ES-I3 (cell line): Measurements from ENCODE around the gene UBE4B.
"Not testable (repeated sequence)": the region's sequence is repeated elsewhere in the genome, so short reads cannot be mapped to it uniquely, and the experiment has no call there.

Source experiments
- H3K36me3 ChIP-seq: 2 replicates; pipeline ENCODE4 v1.6.1; 2013; ENCODE audit warnings: mild to moderate bottlenecking, low read length, control low read depth, moderate library complexity; ENCODE audit not compliant: insufficient read depth
- H3K4me1 ChIP-seq: 2 replicates; pipeline ENCODE4 v1.6.1; 2013; ENCODE audit warnings: mild to moderate bottlenecking, control low read depth, low read length; ENCODE audit not compliant: insufficient read depth
- H3K9ac ChIP-seq: 2 replicates; pipeline ENCODE4 v1.6.1; 2013; ENCODE audit warnings: low read depth, mild to moderate bottlenecking, low read length, moderate library complexity
- H3K9me3 ChIP-seq: 2 replicates; pipeline ENCODE4 v1.6.1; 2013; ENCODE audit warnings: mild to moderate bottlenecking, low read length, moderate library complexity; ENCODE audit not compliant: control insufficient read depth, insufficient read depth

Gene UBE4B

DNA sequence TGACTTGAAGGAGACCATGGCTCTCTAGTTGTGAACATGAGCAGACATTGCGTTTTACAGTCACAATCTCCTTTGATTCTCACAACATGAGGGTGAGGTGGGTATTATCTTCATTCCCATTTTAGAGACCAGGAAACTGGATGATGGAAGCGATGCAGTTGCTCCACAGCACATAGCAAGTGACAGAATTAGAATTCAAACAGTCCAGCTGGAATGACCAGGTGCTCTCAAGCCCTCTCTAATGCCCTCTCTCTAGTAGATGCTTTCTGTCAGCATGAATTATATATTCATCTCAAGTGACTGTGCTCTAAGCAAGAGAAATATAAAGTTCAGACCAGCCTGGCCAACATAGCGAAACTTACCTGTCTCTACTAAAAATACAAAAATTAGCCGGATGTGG, 167.9 kb downstream of the UBE4B start:
- Histone ChIP-seq H3K9ac (no peak overlapping the region), H3K9me3 (no peaks in the 10 kb centered on the region)

GRCh38 chr1:10204003-10204642, 171.4 kb downstream of the UBE4B start:
- Histone ChIP-seq H3K9ac (no peak overlapping the region), H3K4me1 (no peaks in the 10 kb centered on the region), H3K36me3 (no peaks in the 10 kb centered on the region), H3K9me3 (no peaks in the 10 kb centered on the region)

More for the DNA sequence above, 167.9 kb downstream of the UBE4B start:
- H3K36me3 ChIP-seq, result no peaks in the 10 kb centered on the region
- H3K4me1 ChIP-seq, result no peaks in the 10 kb centered on the region

GRCh38 chr1:10205206-10205605, 172.4 kb downstream of the UBE4B start:
- H3K9ac ChIP-seq, H3K9me3 ChIP-seq, H3K36me3 ChIP-seq, H3K4me1 ChIP-seq: not testable (repeated sequence)

- Histone ChIP-seq H3K9ac (no peak overlapping the region), H3K4me1 (no peaks in the 10 kb centered on the region), H3K36me3 (no peaks in the 10 kb centered on the region), H3K9me3 (no peaks in the 10 kb centered on the region)
Measured at GRCh38 chr1:10207810-10208209, 175.1 kb downstream of the UBE4B start.

GRCh38 chr1:10208537-10208936, 175.8 kb downstream of the UBE4B start:
- H3K9ac ChIP-seq, result no peak overlapping the region
- peaks cover 5% of the 10 kb centered on the region for H3K4me1 ChIP-seq
- no peaks in the 10 kb centered on the region for H3K36me3 ChIP-seq
- no peaks in the 10 kb centered on the region for H3K9me3 ChIP-seq

- no peaks in the 10 kb centered on the region for H3K36me3 ChIP-seq
- peaks cover 6% of the 10 kb centered on the region for H3K4me1 ChIP-seq
- H3K9me3 ChIP-seq, result no peaks in the 10 kb centered on the region
- H3K9ac ChIP-seq, result peak overlapping the region; percentile 79
Measured at GRCh38 chr1:10209590-10209904, 176.8 kb downstream of the UBE4B start.

DNA sequence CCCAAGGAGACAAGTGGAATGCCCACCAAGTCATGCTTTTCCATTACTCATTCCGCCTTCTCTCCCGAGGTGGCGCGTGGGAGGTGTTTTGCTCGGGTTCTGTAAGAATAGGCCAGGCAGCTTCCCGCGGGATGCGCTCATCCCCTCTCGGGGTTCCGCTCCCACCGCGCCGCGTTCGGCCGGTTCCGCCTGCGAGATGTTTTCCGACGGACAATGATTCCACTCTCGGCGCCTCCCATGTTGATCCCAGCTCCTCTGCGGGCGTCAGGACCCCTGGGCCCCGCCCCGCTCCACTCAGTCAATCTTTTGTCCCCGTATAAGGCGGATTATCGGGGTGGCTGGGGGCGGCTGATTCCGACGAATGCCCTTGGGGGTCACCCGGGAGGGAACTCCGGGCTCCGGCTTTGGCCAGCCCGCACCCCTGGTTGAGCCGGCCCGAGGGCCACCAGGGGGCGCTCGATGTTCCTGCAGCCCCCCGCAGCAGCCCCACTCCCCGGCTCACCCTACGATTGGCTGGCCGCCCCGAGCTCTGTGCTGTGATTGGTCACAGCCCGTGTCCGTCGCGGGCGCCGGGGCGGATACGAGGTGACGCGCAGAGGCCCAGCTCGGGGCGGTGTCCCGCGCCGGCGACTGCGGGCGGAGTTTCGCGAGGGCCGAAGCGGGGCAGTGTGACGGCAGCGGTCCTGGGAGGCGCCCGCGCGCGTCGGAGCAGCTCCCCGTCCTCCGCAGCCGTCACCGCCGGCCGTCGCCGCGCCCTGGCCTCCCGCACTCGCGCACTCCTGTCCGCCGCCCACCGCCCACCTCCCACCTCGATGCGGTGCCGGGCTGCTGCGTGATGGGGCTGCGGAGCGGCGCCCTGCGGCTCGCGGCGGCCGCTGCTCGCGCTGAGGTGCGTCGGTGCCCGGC, 177.4 kb downstream of the UBE4B start, which contains the start of gene KIF1B:
Gene KIF1B (plus strand): TSS at position 666 of the 906 bp plus-strand sequence. CDS start 21,759 bp downstream, outside the sequence.
- no peaks in the 10 kb centered on the region for H3K36me3 ChIP-seq
- peaks cover 6% of the 10 kb centered on the region for H3K4me1 ChIP-seq
- peak within 1 kb of the TSS; percentile 79 for H3K9ac ChIP-seq
- no peaks in the 10 kb centered on the region for H3K9me3 ChIP-seq

- peaks cover 6% of the 10 kb centered on the region for H3K4me1 ChIP-seq
- no peaks in the 10 kb centered on the region for H3K9me3 ChIP-seq
- peak overlapping the region; percentile 79 for H3K9ac ChIP-seq
- H3K36me3 ChIP-seq, result no peaks in the 10 kb centered on the region
Measured at GRCh38 chr1:10210841-10211804, 178.4 kb downstream of the UBE4B start.

DNA sequence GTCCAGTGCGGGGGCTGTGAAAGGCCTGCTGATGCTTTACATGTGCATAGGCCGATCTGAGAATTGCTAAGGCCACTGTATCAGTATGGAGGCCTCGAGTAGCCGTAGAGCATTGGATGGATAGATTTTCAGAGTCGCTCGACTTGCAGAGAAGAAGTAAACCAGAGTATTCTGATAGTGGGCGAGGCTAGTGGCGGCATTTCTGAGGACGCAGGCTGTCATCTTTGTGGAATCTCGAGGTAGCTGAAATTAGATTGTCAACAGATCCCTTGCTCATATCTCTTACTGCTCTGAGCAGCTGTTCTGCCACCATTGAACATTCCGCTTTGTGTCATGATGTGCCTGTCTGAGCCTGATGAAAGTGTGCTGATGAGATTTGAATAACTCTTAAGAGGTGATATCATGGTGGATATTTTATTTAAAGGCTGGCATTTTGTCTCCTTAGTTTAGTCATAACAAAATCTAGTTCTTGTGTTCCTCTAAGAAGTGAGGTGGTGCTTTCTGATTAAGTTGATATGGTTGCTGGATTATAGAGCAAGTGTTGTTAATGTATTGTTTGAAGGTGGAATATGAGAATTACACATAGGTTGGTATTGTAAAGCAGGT, 179.2 kb downstream of the UBE4B start:
- H3K9me3 ChIP-seq, result no peaks in the 10 kb centered on the region
- peak overlapping the region; percentile 79 for H3K9ac ChIP-seq
- no peaks in the 10 kb centered on the region for H3K36me3 ChIP-seq
- H3K4me1 ChIP-seq, result peaks cover 6% of the 10 kb centered on the region

GRCh38 chr1:10212476-10212875, 179.7 kb downstream of the UBE4B start:
- Histone ChIP-seq H3K9ac (peak overlapping the region; percentile 79), H3K9me3 (no peaks in the 10 kb centered on the region), H3K4me1 (peaks cover 6% of the 10 kb centered on the region)

GRCh38 chr1:10213186-10213705, 180.5 kb downstream of the UBE4B start:
- H3K9me3 ChIP-seq, result no peaks in the 10 kb centered on the region
- H3K4me1 ChIP-seq, result peaks cover 6% of the 10 kb centered on the region
- H3K36me3 ChIP-seq, result no peaks in the 10 kb centered on the region
- H3K9ac ChIP-seq, result no peak overlapping the region

More at GRCh38 chr1:10212476-10212875, 179.7 kb downstream of the UBE4B start:
- no peaks in the 10 kb centered on the region for H3K36me3 ChIP-seq

GRCh38 chr1:10216090-10216749, 183.5 kb downstream of the UBE4B start:
- peaks cover 6% of the 10 kb centered on the region for H3K4me1 ChIP-seq
- H3K36me3 ChIP-seq, result no peaks in the 10 kb centered on the region
- H3K9ac ChIP-seq, result no peak overlapping the region
- H3K9me3 ChIP-seq, result no peaks in the 10 kb centered on the region

- no peaks in the 10 kb centered on the region for H3K9me3 ChIP-seq
- H3K36me3 ChIP-seq, result no peaks in the 10 kb centered on the region
- no peak overlapping the region for H3K9ac ChIP-seq
- peaks cover 6% of the 10 kb centered on the region for H3K4me1 ChIP-seq
Measured at GRCh38 chr1:10217748-10218441, 185.1 kb downstream of the UBE4B start.
